GM18511 (cell line): ENCODE results near the gene GATD1.
A peak's percentile ranks its signal among the peaks of the same experiment; 100 is the strongest.

ENCODE experiments used
- ATAC-seq: cut with Tn5 transposase; IDR thresholded peaks from one replicate; pipeline ENCODE4 v1.9.1; 2021; ENCODE audit warnings: mild to moderate bottlenecking, moderate library complexity; ENCODE audit not compliant: unreplicated experiment

The GATD1 gene

GRCh38 chr11:813072-813455 is 35.8 kb upstream of the GATD1 start:
- ATAC-seq, result no peak

GRCh38 chr11:812390-812789 is 35.1 kb upstream of the GATD1 start:
- no peak for ATAC-seq

- no peak for ATAC-seq
These were observed 34.4 kb upstream of the GATD1 start for GRCh38 chr11:811446-812245.

- ATAC-seq, result peak; percentile 14
These were observed 32.8 kb upstream of the GATD1 start for GRCh38 chr11:810040-810567.

- peak; percentile 69 for ATAC-seq
These were observed 32.2 kb upstream of the GATD1 start, which contains the start of gene RPLP2 for GRCh38 chr11:809287-810039. TSS of gene RPLP2 (plus strand) at chr11:809967. CDS start at chr11:810235, 268 bp downstream.

- ATAC-seq, result no peak
These were observed 31.4 kb upstream of the GATD1 start for GRCh38 chr11:808427-809286.

GRCh38 chr11:804599-804964 is 27.3 kb upstream of the GATD1 start:
- ATAC-seq, result no peak

GRCh38 chr11:803770-804598 is 26.7 kb upstream of the GATD1 start:
- no peak for ATAC-seq

GRCh38 chr11:803467-803742 is 26.1 kb upstream of the GATD1 start:
- no peak for ATAC-seq

GRCh38 chr11:802693-803466 is 25.6 kb upstream of the GATD1 start:
- no peak for ATAC-seq

- ATAC-seq, result no peak
These were observed 24.8 kb upstream of the GATD1 start for GRCh38 chr11:802018-802617.

- ATAC-seq, result no peak
These were observed 24.0 kb upstream of the GATD1 start for GRCh38 chr11:801097-801780.

- no peak for ATAC-seq
These were observed 23.2 kb upstream of the GATD1 start for GRCh38 chr11:800473-800872.

GRCh38 chr11:799641-800316 is 22.5 kb upstream of the GATD1 start:
- no peak for ATAC-seq

GRCh38 chr11:798093-798713 is 20.9 kb upstream of the GATD1 start, which contains the start of gene SLC25A22:
TSS of gene SLC25A22 (minus strand) at chr11:798281. CDS start at chr11:795006, 3,275 bp downstream.
- peak; percentile 71 for ATAC-seq

- ATAC-seq, result peak; percentile 56
These were observed 20.2 kb upstream of the GATD1 start for GRCh38 chr11:797296-798092.
